Cardiac fibroblast (primary cell): ENCODE results near the gene SYDE2.

ENCODE experiments used
- DNase-seq, 2 donors: peaks; one replicate each; pipeline versions ENCODE4 v3.0.0 to v3.0.0-alpha.2; 2010; ENCODE audit warnings: low read depth in 2 of 2
- H3K4me3 ChIP-seq, 2 donors: replicated peaks in 1 of 2; 1 replicate in 1 of 2; 2 replicates in 1 of 2; pipeline ENCODE4 v1.5.1; 2011; ENCODE audit warnings: low read depth in 2 of 2, low read length in 2 of 2, mild to moderate bottlenecking in 2 of 2, moderate library complexity in 1 of 2
- TF ChIP-seq, protein P1 (sequence below): IDR thresholded peaks from one replicate; pipeline ENCODE4 v1.5.1; 2011; ENCODE audit warnings: low read depth, mild to moderate bottlenecking, low read length, inconsistent platforms

The SYDE2 gene

DNA sequence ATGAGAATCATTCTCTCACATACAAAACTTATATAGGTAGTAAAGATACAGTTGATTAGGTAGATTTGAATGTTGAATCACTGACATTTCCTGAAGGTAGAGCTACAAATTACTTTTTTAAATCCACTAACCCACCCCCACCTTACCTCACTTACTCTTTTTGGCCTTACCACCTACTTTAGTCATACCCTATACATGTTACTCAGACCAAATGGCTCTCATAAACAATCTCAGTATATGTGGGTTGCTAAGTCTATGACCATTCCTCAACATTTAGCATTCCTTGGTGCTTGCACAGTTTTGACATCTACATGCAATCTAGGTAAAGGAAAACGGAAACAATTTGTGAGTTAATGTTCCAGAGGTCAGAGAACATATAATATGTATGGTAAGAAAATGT, 26.3 kb downstream of the SYDE2 start:
- no peak for DNase-seq
- TF ChIP-seq, protein P1, sequence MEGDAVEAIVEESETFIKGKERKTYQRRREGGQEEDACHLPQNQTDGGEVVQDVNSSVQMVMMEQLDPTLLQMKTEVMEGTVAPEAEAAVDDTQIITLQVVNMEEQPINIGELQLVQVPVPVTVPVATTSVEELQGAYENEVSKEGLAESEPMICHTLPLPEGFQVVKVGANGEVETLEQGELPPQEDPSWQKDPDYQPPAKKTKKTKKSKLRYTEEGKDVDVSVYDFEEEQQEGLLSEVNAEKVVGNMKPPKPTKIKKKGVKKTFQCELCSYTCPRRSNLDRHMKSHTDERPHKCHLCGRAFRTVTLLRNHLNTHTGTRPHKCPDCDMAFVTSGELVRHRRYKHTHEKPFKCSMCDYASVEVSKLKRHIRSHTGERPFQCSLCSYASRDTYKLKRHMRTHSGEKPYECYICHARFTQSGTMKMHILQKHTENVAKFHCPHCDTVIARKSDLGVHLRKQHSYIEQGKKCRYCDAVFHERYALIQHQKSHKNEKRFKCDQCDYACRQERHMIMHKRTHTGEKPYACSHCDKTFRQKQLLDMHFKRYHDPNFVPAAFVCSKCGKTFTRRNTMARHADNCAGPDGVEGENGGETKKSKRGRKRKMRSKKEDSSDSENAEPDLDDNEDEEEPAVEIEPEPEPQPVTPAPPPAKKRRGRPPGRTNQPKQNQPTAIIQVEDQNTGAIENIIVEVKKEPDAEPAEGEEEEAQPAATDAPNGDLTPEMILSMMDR: no peak
- no peak overlapping the region for H3K4me3 ChIP-seq

DNA sequence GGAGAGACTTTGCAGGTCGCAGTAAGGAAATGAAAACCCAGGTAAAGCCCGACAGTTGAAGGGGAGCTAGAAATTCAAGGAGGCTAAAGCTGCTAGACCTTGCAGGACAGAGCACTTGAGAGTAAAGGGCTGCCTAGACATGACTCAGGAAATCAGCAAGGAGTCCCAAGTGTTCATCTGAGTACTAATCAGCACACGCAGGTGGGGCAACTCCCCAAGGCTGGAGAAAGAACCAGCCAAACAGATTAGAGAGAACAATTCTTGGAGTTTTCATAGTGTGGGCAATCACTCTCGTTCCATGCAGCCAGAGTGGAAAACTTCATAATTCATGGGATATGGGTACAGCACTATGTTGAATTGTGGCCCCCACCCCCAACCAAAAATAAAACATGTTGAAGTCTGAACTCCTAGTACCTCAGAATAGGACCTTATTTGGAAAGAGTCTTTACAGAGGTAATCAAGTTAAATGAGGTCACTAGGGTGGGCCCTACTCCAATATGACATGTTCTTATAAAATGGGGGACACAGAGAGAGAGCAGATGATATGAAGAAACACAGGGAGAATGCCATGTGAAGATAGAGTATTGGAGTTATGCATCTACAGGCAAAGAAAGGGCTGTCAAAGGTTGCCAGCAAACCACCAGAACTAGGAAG, 28.0 kb downstream of the SYDE2 start:
- TF ChIP-seq, protein P1: no peak
- H3K4me3 ChIP-seq: no peak overlapping the region
- DNase-seq: no peak

DNA sequence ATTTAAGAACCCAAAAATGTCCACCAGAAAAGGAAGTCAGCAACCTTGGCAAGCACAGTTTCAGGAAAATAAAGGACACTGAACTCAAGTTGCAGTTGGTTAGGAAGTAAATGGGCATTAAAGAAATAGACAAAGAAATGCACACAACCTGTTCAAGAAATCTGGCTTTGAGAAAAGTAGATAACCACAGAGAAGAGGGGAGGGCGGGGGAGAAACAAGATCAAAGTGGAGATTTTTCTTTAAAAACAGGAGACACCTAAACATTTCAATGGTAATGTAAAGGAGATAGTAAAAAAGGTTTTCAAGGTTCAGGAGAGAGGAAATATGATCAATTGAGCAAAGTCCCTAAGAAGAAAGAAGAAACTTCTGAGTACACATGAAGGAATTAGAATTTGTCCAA, 29.1 kb downstream of the SYDE2 start:
- DNase-seq: no peak
- TF ChIP-seq, protein P1: no peak
- H3K4me3 ChIP-seq: no peak overlapping the region

DNA sequence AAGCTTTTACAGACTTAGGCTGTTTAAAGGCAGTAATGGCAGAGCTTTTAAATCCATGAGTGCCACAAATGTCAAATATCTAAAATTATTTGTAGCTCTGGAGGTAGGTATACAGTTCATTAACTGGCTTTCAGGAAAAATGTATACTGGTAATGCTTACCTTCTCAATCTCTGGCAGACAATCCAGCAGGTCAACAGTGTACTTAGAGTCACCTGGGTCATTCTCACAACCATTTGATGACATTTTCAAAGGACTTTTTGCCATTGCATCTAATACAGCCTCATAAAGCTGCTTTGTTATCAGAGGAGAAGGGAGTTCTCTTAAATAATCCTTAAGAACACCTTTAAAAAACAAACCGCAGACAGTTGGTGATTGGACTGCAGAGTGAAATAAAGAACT, 31.9 kb downstream of the SYDE2 start:
- H3K4me3 ChIP-seq: no peak overlapping the region
- DNase-seq: no peak
- TF ChIP-seq, protein P1: no peak

DNA sequence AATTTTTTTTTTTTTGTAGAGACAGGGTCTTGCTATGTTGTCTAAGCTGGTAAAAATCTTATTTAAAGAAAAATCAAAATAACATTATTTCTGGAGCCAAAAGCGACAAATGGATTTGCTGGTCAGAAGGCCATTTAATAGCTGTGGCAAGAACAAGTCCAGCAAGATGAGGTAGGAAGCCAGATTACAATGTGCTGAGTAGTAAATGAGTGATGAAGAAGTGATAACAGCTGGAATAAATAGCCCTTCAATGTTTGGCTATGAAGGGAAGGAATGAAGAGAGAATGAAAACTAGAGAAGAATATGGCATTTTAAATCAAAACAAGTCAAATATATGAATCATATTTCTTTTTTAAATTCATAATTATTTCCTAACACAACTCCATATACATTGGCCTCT, 34.5 kb downstream of the SYDE2 start:
- TF ChIP-seq, protein P1: no peak
- H3K4me3 ChIP-seq: no peak overlapping the region
- DNase-seq: no peak

DNA sequence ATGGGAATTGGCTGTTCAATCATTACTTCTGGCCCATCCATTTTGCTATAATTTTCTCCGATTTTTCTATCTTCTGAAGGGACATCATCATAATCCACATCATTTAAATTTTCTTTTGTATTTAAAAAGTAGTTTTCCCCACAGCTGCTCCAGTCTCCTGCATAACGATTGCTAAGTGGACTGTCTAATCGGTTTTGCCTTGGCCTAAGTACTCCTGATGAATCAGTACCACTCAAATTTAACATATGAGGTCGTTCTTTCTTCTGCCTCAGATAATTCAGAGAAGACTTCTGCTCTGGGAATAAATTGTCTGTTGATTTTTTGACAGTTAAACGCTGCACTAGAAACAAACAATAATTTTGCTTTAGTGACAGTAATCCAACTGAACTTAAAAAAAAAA, 41.9 kb downstream of the SYDE2 start:
- no peak overlapping the region for H3K4me3 ChIP-seq
- DNase-seq: no peak
- TF ChIP-seq, protein P1: no peak

DNA sequence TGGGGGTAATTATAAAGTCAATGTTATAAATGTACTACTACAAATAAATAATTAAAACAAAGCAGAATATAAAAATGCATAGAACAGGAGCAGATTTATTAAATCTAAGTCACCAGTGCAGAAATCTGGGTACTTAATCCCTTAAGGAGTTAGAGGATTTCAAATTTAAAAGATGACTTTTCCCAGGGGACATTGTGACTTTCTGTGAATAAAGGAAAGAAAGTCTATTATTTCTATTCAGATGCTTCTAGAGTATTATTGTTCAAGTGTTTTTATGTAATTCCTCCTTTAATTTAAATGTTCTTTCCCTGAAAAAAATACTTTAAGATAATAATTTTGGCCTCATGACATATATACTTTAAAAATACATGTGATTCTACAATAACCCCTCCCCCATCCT, 43.4 kb downstream of the SYDE2 start:
- TF ChIP-seq, protein P1: no peak
- no peak overlapping the region for H3K4me3 ChIP-seq
- no peak for DNase-seq
